Measurements from ENCODE around the gene SRCAP.

- TF ChIP-seq CTCF (IDR thresholded peaks at IDR 0.05) (no peak), POLR2A (IDR thresholded peaks at IDR 0.05) (no peak), POLR2AphosphoS5 (IDR thresholded peaks at IDR 0.05) (no peak)
Observed at GRCh38 chr16:30666681-30667080, 32.3 kb upstream of the SRCAP start.
